Smooth muscle cell (in vitro differentiated cells): ENCODE results near the gene RFK. TPM values are rescaled to one million over a fixed set of nuclear protein-coding genes. Genes with fewer than 3 reads are reported as not detected.

ENCODE experiments used
- DNase-seq: peaks from one replicate; lab custom pipeline; 2025; ENCODE audit not compliant: unreplicated experiment; lab: John Stamatoyannopoulos, UW
- H2AFZ ChIP-seq: fragments of 200-600 bp; sonication (generic); 2 replicates; pipeline ENCODE4 v1.6.0; 2016; ENCODE audit warnings: antibody characterized with exemption, low read depth, mild to moderate bottlenecking
- H3F3A ChIP-seq: fragments of 200-600 bp; sonication (generic); 2 replicates; pipeline ENCODE4 v1.6.0; 2017; ENCODE audit warnings: antibody characterized with exemption, low read depth
- H3K27ac ChIP-seq: fragments of 200-600 bp; sonication (generic); 2 replicates; pipeline ENCODE4 v1.5.1; 2016; ENCODE audit warnings: low read depth, mild to moderate bottlenecking
- H3K27me3 ChIP-seq: fragments of 200-600 bp; sonication (generic); 2 replicates; pipeline ENCODE4 v1.6.1; 2016; ENCODE audit warnings: low read depth, mild to moderate bottlenecking
- H3K36me3 ChIP-seq: fragments of 200-600 bp; sonication (generic); 2 replicates; pipeline ENCODE4 v1.5.1; 2016; ENCODE audit warnings: low read depth
- H3K4me1 ChIP-seq: fragments of 200-600 bp; sonication (generic); 2 replicates; pipeline ENCODE4 v1.5.1; 2016; ENCODE audit warnings: low read depth
- H3K4me2 ChIP-seq: fragments of 200-600 bp; sonication (generic); 2 replicates; pipeline ENCODE4 v1.6.0; 2016; ENCODE audit warnings: mild to moderate bottlenecking
- H3K4me3 ChIP-seq: fragments of 200-600 bp; sonication (generic); 2 replicates; pipeline ENCODE4 v1.5.1; 2016; ENCODE audit warnings: mild to moderate bottlenecking
- H3K79me2 ChIP-seq: fragments of 200-600 bp; sonication (generic); 2 replicates; pipeline ENCODE4 v1.6.0; 2016; ENCODE audit warnings: low read depth, mild to moderate bottlenecking
- H3K9ac ChIP-seq: fragments of 200-600 bp; sonication (generic); 2 replicates; pipeline ENCODE4 v1.6.0; 2016; ENCODE audit warnings: low read depth
- H3K9me3 ChIP-seq: fragments of 200-600 bp; sonication (generic); replicated peaks from 2 replicates; pipeline ENCODE4 v1.5.1; 2016; ENCODE audit warnings: low read depth
- H4K20me1 ChIP-seq: fragments of 200-600 bp; sonication (generic); 2 replicates; pipeline ENCODE4 v1.6.0; 2016; ENCODE audit warnings: low read depth
- CTCF ChIP-seq: fragments of 200-600 bp; sonication (generic); IDR thresholded peaks from 2 replicates; pipeline ENCODE4 v1.5.1; 2017; ENCODE audit warnings: borderline replicate concordance, mild to moderate bottlenecking, antibody characterized with exemption; ENCODE audit not compliant: insufficient read depth, poor library complexity, severe bottlenecking
- WGBS: methylation state at CpG from one replicate; pipeline ENCODE4 v1.1.7; 2016; ENCODE audit warnings: low lambda C conversion rate; 5-methylcytosine and 5-hydroxymethylcytosine counted together
- polyA plus RNA-seq: library from polyadenylated mRNA; unstranded; fragments of >200 nt; fragmentation: Nextera tagmentation; extraction: Ambion mirVana; gene quantifications from 2 replicates; pipeline ENCODE4 v1.2.1, GENCODE V29; 2016
- total RNA-seq: library from RNA; depleted of rRNA; stranded (reverse); fragments of >200 nt; gene quantifications from 2 replicates; pipeline ENCODE4 v1.2.3, GENCODE V29; 2014

RFK gene
- total and polyA plus RNA-seq, 2 experiments from 2014 or later = 14.2 to 25.2 TPM

- Histone ChIP-seq H3K4me3 (no peak overlapping the region), H3K9me3 (no peaks in the 10 kb centered on the region), H3K9ac (no peak overlapping the region), H3K4me2 (no peak overlapping the region), H3K36me3 (no peaks in the 10 kb centered on the region), H4K20me1 (no peaks in the 10 kb centered on the region), H3K27me3 (no peaks in the 10 kb centered on the region), H2AFZ (no peak overlapping the region), H3K79me2 (no peaks in the 10 kb centered on the region), H3K4me1 (no peaks in the 10 kb centered on the region), H3F3A (no peaks in the 10 kb centered on the region), H3K27ac (no peak overlapping the region)
- no peak for DNase-seq
- WGBS = 81% methylated on average over 1 of the region's 1 CpG
- TF ChIP-seq CTCF = no peak
Observed at GRCh38 chr9:76404401-76404800, 10.2 kb upstream of the RFK start.

GRCh38 chr9:76403352-76403751 is 9.1 kb upstream of the RFK start:
- Histone ChIP-seq H3K27ac (no peak overlapping the region), H3K9ac (no peak overlapping the region)
- no peak for DNase-seq

GRCh38 chr9:76401580-76402354 is 7.5 kb upstream of the RFK start:
- WGBS = 76% methylated on average over 3 of the region's 3 CpGs

More at GRCh38 chr9:76403352-76403751, 9.1 kb upstream of the RFK start:
- no peaks in the 10 kb centered on the region for H3K79me2 ChIP-seq
- no peaks in the 10 kb centered on the region for H3K9me3 ChIP-seq
- TF ChIP-seq CTCF = peak; percentile 45
- peak overlapping the region; percentile 47 for H3K4me2 ChIP-seq
- no peaks in the 10 kb centered on the region for H3K27me3 ChIP-seq
- no peaks in the 10 kb centered on the region for H4K20me1 ChIP-seq
- H3K36me3 ChIP-seq = no peaks in the 10 kb centered on the region
- no peaks in the 10 kb centered on the region for H3K4me1 ChIP-seq
- H3F3A ChIP-seq = no peaks in the 10 kb centered on the region
- 60% methylated on average over 2 of the region's 2 CpGs for WGBS
- H2AFZ ChIP-seq = no peak overlapping the region
- no peak overlapping the region for H3K4me3 ChIP-seq

More at GRCh38 chr9:76401580-76402354, 7.5 kb upstream of the RFK start:
- H3K9ac ChIP-seq = no peak overlapping the region
- peak overlapping the region; percentile 21 for H3K4me2 ChIP-seq
- H3K9me3 ChIP-seq = no peaks in the 10 kb centered on the region
- no peaks in the 10 kb centered on the region for H3K36me3 ChIP-seq
- no peak for TF ChIP-seq CTCF
- H3K4me1 ChIP-seq = no peaks in the 10 kb centered on the region
- H3K27me3 ChIP-seq = no peaks in the 10 kb centered on the region
- H3K4me3 ChIP-seq = no peak overlapping the region
- no peaks in the 10 kb centered on the region for H3K79me2 ChIP-seq
- DNase-seq = no peak
- H3K27ac ChIP-seq = peak overlapping the region; percentile 49
- no peak overlapping the region for H2AFZ ChIP-seq
- no peaks in the 10 kb centered on the region for H4K20me1 ChIP-seq
- H3F3A ChIP-seq = no peaks in the 10 kb centered on the region
